H1 (cell line): ENCODE data around the gene DET1. TPM values are rescaled to one million over a fixed set of nuclear protein-coding genes. Genes with fewer than 3 reads are reported as not detected.
A peak's percentile ranks its signal among the peaks of the same experiment; 100 is the strongest.

Source experiments
- CTCF ChIA-PET: fragments of 300-600 bp; sonication (Branson Sonifier 250); formaldehyde crosslinking; loops from one replicate; lab custom pipeline; 2021; ENCODE audit not compliant: partially characterized antibody; lab: Charles Lee
- POLR2A ChIA-PET: fragments of 300-600 bp; sonication (Branson Sonifier 250); formaldehyde crosslinking; loops from one replicate; lab custom pipeline; 2021; ENCODE audit warnings: inconsistent platforms; ENCODE audit not compliant: partially characterized antibody; lab: Charles Lee
- DNase-seq, 2 experiments: peaks; one replicate each; pipeline versions ENCODE4 v3.0.0 to v3.0.0-alpha.2; 2010 to 2022; ENCODE audit warnings: low spot score in 2 of 2, low read depth in 1 of 2, mixed read lengths in 1 of 2
- FAIRE-seq: peaks from 2 replicates; lab custom pipeline; 2011; peaks lifted over from hg19 to GRCh38; lab: Jason Lieb, UNC
- H2AFZ ChIP-seq: 2 replicates; pipeline ENCODE4 v1.8.1; 2012; ENCODE audit warnings: low read length, inconsistent platforms
- H2AK5ac ChIP-seq: 2 replicates; pipeline ENCODE4 v1.6.1; 2013; ENCODE audit warnings: low read depth, low read length
- H2BK120ac ChIP-seq: replicated peaks from 2 replicates; pipeline ENCODE3; 2013; ENCODE audit warnings: low read depth, low read length, inconsistent platforms
- H2BK12ac ChIP-seq: 2 replicates; pipeline ENCODE4 v1.6.1; 2013; ENCODE audit warnings: low read depth, low read length
- H2BK15ac ChIP-seq: 2 replicates; pipeline ENCODE4 v1.6.1; 2013; ENCODE audit warnings: low read length
- H2BK20ac ChIP-seq: 2 replicates; pipeline ENCODE4 v1.6.1; 2013; ENCODE audit warnings: low read length
- H2BK5ac ChIP-seq: 2 replicates; pipeline ENCODE4 v1.6.1; 2013; ENCODE audit warnings: low read depth, low read length
- H3K14ac ChIP-seq: 2 replicates; pipeline ENCODE4 v1.6.1; 2013; ENCODE audit warnings: inconsistent platforms; ENCODE audit not compliant: insufficient read length
- H3K18ac ChIP-seq: 2 replicates; pipeline ENCODE4 v1.6.1; 2013; ENCODE audit warnings: low read length; ENCODE audit errors: extremely low read depth
- H3K23ac ChIP-seq: 2 replicates; pipeline ENCODE4 v1.6.1; 2013; ENCODE audit warnings: inconsistent platforms; ENCODE audit not compliant: insufficient read length
- H3K23me2 ChIP-seq: 2 replicates; pipeline ENCODE4 v1.6.1; 2013; ENCODE audit warnings: low read depth, low read length
- H3K27ac ChIP-seq: 2 replicates; pipeline ENCODE4 v1.6.1; 2011; ENCODE audit warnings: low read depth, low read length, inconsistent platforms
- H3K27me3 ChIP-seq, 4 experiments: replicated peaks in 1 of 4; 1 replicate in 1 of 4; 2 replicates in 3 of 4; pipeline versions ENCODE4 v1.6.1 to v1.8.1; 2011 to 2013; ENCODE audit warnings: low read length in 3 of 4, mild to moderate bottlenecking in 3 of 4, inconsistent platforms in 2 of 4, mixed read lengths in 2 of 4, moderate library complexity in 1 of 4; ENCODE audit not compliant: control insufficient read depth in 3 of 4, insufficient read depth in 3 of 4; ENCODE audit errors: extremely low read depth in 1 of 4
- H3K36me3 ChIP-seq, 4 experiments: 2 replicates each; pipeline versions ENCODE4 v1.6.1 to v1.8.1; 2011 to 2013; ENCODE audit warnings: mild to moderate bottlenecking in 4 of 4, low read length in 3 of 4, moderate library complexity in 2 of 4, control low read depth in 1 of 4, inconsistent platforms in 1 of 4; ENCODE audit not compliant: insufficient read depth in 4 of 4, control insufficient read depth in 2 of 4
- H3K4ac ChIP-seq: replicated peaks from 2 replicates; pipeline ENCODE3; 2013; ENCODE audit warnings: low read length, low read depth, mixed read lengths, inconsistent platforms; ENCODE audit not compliant: insufficient read length
- H3K4me1 ChIP-seq, 4 experiments: replicated peaks in 1 of 4; 1 replicate in 1 of 4; 2 replicates in 3 of 4; pipeline versions ENCODE4 v1.6.1 to v1.8.1; 2011 to 2013; ENCODE audit warnings: low read length in 3 of 4, inconsistent platforms in 2 of 4, mixed read lengths in 1 of 4; ENCODE audit not compliant: insufficient read depth in 4 of 4, control insufficient read depth in 3 of 4
- H3K4me2 ChIP-seq, 2 experiments: 2 replicates each; pipeline versions ENCODE4 v1.6.1 to v1.8.1; 2011 to 2013; ENCODE audit warnings: low read depth in 2 of 2, low read length in 2 of 2, control low read depth in 1 of 2, inconsistent platforms in 1 of 2, mild to moderate bottlenecking in 1 of 2; ENCODE audit not compliant: insufficient read depth in 1 of 2
- H3K4me3 ChIP-seq, 4 experiments: fragments of 200-600, 300-600 bp in 1 of 4; sonication (generic), shearing (Covaris generic), sonication (Bioruptor Twin) in 1 of 4; 2 replicates each; pipeline versions ENCODE4 v1.5.1 to v1.8.1; 2011 to 2016; ENCODE audit warnings: low read length in 4 of 4, low read depth in 3 of 4, control low read depth in 2 of 4, inconsistent platforms in 2 of 4, mild to moderate bottlenecking in 2 of 4, mixed read lengths in 1 of 4, moderate library complexity in 1 of 4; ENCODE audit not compliant: insufficient read depth in 2 of 4; ENCODE audit errors: extremely low read depth in 1 of 4
- H3K56ac ChIP-seq: replicated peaks from 2 replicates; pipeline ENCODE3; 2013; ENCODE audit warnings: low read depth, mild to moderate bottlenecking, mixed read lengths, low read length, inconsistent platforms; ENCODE audit not compliant: insufficient read length
- H3K79me1 ChIP-seq: 2 replicates; pipeline ENCODE4 v1.6.1; 2013; ENCODE audit warnings: low read depth, low read length, control low read depth
- H3K79me2 ChIP-seq, 2 experiments: 2 replicates each; pipeline versions ENCODE4 v1.6.1 to v1.8.1; 2012 to 2013; ENCODE audit warnings: low read length in 2 of 2, mild to moderate bottlenecking in 2 of 2, inconsistent platforms in 1 of 2; ENCODE audit not compliant: insufficient read depth in 2 of 2, control insufficient read depth in 1 of 2
- H3K9ac ChIP-seq, 4 experiments: replicated peaks in 1 of 4; 1 replicate in 1 of 4; 2 replicates in 3 of 4; pipeline versions ENCODE4 v1.6.1 to v1.8.1; 2011 to 2013; ENCODE audit warnings: low read depth in 3 of 4, low read length in 3 of 4, control low read depth in 2 of 4, mild to moderate bottlenecking in 2 of 4, moderate library complexity in 2 of 4, inconsistent platforms in 1 of 4; ENCODE audit errors: extremely low read depth in 1 of 4
- H3K9me3 ChIP-seq, 2 experiments: 2 replicates each; pipeline versions ENCODE4 v1.6.1 to v1.8.1; 2012 to 2013; ENCODE audit warnings: mild to moderate bottlenecking in 2 of 2, moderate library complexity in 2 of 2, control low read depth in 1 of 2, inconsistent platforms in 1 of 2, low read depth in 1 of 2, low read length in 1 of 2, mixed read lengths in 1 of 2; ENCODE audit not compliant: insufficient read depth in 2 of 2
- H4K20me1 ChIP-seq, 2 experiments: replicated peaks in 1 of 2; 2 replicates each; pipeline versions ENCODE3 to v1.8.1; 2011 to 2013; ENCODE audit warnings: inconsistent platforms in 2 of 2, low read length in 2 of 2, mild to moderate bottlenecking in 1 of 2; ENCODE audit not compliant: insufficient read depth in 2 of 2, control insufficient read depth in 1 of 2
- H4K5ac ChIP-seq: 2 replicates; pipeline ENCODE4 v1.6.1; 2013; ENCODE audit warnings: low read length, low read depth, mixed read lengths, inconsistent platforms; ENCODE audit not compliant: insufficient read length
- H4K8ac ChIP-seq: 2 replicates; pipeline ENCODE4 v1.8.0; 2013; ENCODE audit warnings: mild to moderate bottlenecking, moderate library complexity, low read length, inconsistent platforms; ENCODE audit not compliant: insufficient read depth; ENCODE audit errors: extremely low read depth
- H4K91ac ChIP-seq: replicated peaks from 2 replicates; pipeline ENCODE3; 2013; ENCODE audit warnings: low read length, mixed read lengths, inconsistent platforms; ENCODE audit not compliant: insufficient read length
- ASH2L ChIP-seq: fragments of 200-600, 300-600 bp; sonication (generic); IDR thresholded peaks from one replicate; pipeline ENCODE4 v1.7.1; 2017; ENCODE audit warnings: low read length
- CBX8 ChIP-seq: fragments of 300-800, 300-1000 bp; sonication (generic); IDR thresholded peaks from 2 replicates; pipeline ENCODE4 v1.7.1; 2016; ENCODE audit warnings: low read depth, low read length, borderline replicate concordance
- GTF2F1 ChIP-seq: IDR thresholded peaks from 2 replicates; pipeline ENCODE4 v1.6.1; 2012; ENCODE audit warnings: low read depth, low read length, improper control_type of control experiment, borderline replicate concordance
- HDAC2 ChIP-seq, 2 experiments: fragments of 300-600 bp in 1 of 2; sonication (generic) in 1 of 2; IDR thresholded peaks; 2 replicates each; pipeline ENCODE4 v1.6.1; 2011 to 2012; ENCODE audit warnings: low read depth in 2 of 2, low read length in 2 of 2, mild to moderate bottlenecking in 2 of 2, moderate library complexity in 2 of 2, borderline replicate concordance in 1 of 2, inconsistent platforms in 1 of 2
- JUN ChIP-seq: IDR thresholded peaks from 2 replicates; pipeline ENCODE4 v1.6.1; 2011; ENCODE audit warnings: low read depth, mild to moderate bottlenecking, improper control_type of control experiment, low read length
- KDM4A ChIP-seq: IDR thresholded peaks from one replicate; pipeline ENCODE4 v1.7.1; 2012; ENCODE audit warnings: low read depth, mild to moderate bottlenecking, moderate library complexity, low read length, inconsistent platforms; ENCODE audit not compliant: severe bottlenecking
- MAFK ChIP-seq: IDR thresholded peaks from 2 replicates; pipeline ENCODE4 v1.6.1; 2012; ENCODE audit warnings: low read depth, mild to moderate bottlenecking, improper control_type of control experiment, low read length
- NANOG ChIP-seq: IDR thresholded peaks from 2 replicates; pipeline ENCODE4 v1.6.1; 2011; ENCODE audit warnings: low read length, low read depth, mild to moderate bottlenecking, inconsistent platforms; ENCODE audit not compliant: insufficient read depth, poor library complexity, severe bottlenecking
- PHF8 ChIP-seq: fragments of 200-600 bp; sonication (generic); conservative IDR thresholded peaks from 2 replicates; pipeline ENCODE4 v1.7.1; 2012; ENCODE audit warnings: low read depth, mild to moderate bottlenecking, inconsistent platforms, low read length, moderate library complexity
- SIN3A ChIP-seq, 2 experiments: IDR thresholded peaks in 1 of 2; conservative IDR thresholded peaks in 1 of 2; 2 replicates each; pipeline ENCODE4 v1.6.1; 2011 to 2012; ENCODE audit warnings: low read length in 2 of 2, improper control_type of control experiment in 1 of 2, low read depth in 1 of 2, mild to moderate bottlenecking in 1 of 2
- SIRT6 ChIP-seq: IDR thresholded peaks from one replicate; pipeline ENCODE4 v1.7.1; 2012; ENCODE audit warnings: low read length, inconsistent platforms
- SP1 ChIP-seq: IDR thresholded peaks from 2 replicates; pipeline ENCODE4 v1.6.1; 2011; ENCODE audit warnings: low read depth, low read length
- TCF12 ChIP-seq: IDR thresholded peaks from 2 replicates; pipeline ENCODE4 v1.6.1; 2011; ENCODE audit warnings: low read depth, mild to moderate bottlenecking, low read length
- YY1 ChIP-seq: IDR thresholded peaks from 2 replicates; pipeline ENCODE4 v1.6.1; 2011; ENCODE audit warnings: low read depth, mild to moderate bottlenecking, low read length
- WGBS, 2 experiments: shearing (Covaris generic) in 1 of 2; methylation state at CpG; one replicate each; pipeline versions ENCODE4 v1.1.6 to v1.1.7; 2013 to 2015; ENCODE audit warnings: low lambda C conversion rate in 2 of 2, mixed read lengths in 2 of 2, inconsistent platforms in 1 of 2, low coverage in 1 of 2, missing lambda C conversion rate in 1 of 2; ENCODE audit not compliant: insufficient replicate concordance in 2 of 2, insufficient coverage in 1 of 2, insufficient read length in 1 of 2; ENCODE audit errors: extremely low coverage in 1 of 2, missing lambda C conversion rate in 1 of 2; 5-methylcytosine and 5-hydroxymethylcytosine counted together
- polyA plus RNA-seq, 7 experiments: library from polyadenylated mRNA; depleted of rRNA in 3 of 7; stranded (reverse) in 5 of 7; unstranded in 2 of 7; fragments of >200 nt in 5 of 7; fragments of 200-250 nt in 2 of 7; gene quantifications; 1 replicate in 5 of 7; 2 replicates in 1 of 7; 4 replicates in 1 of 7; pipeline versions ENCODE4 v1.2.1 to v1.2.3, GENCODE V29; 2011 to 2013; ENCODE audit warnings: missing spikeins in 2 of 7, mixed read lengths in 2 of 7
- total RNA-seq: library from RNA; stranded (reverse); fragmentation: NEBNext Ultra II Directional; extraction: Animal tissue kit (Norgen Biotek cat#: 25700); gene quantifications from 2 replicates; pipeline ENCODE4 v1.2.1, GENCODE V29; 2021

The DET1 gene
- total and polyA plus RNA-seq, 2 of the 8 experiments (the other 6 are each of a cell fraction or from before 2014, with no cell fraction given), result 5.4 to 8.5 TPM

DNA sequence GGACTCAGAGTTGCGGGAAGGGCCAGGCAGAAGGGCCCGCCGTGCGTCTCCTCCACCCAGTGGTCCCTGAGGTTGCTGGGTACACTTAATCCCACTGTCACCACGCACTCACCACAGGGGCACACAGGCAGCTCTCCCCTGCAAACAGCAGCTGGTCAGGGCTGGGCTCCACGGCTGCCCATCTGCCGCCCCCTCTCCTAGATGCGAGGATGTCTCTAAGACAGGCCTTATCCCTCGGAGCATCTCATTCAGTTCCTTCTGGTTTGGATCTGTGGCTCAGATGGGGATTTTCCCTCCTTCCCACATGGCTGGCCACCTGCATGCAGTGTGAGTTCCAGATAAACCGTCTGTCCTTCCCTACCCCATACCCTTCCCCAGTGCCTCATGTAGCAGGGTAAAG, 52.6 kb downstream of the DET1 start:
- no peak overlapping the region for H2BK5ac ChIP-seq
- no peak overlapping the region for H2AK5ac ChIP-seq
- peaks cover 0 to 11% (median 0%) of the 10 kb centered on the region in 4 experiments; a peak in 2 of 7 replicates for H3K4me1 ChIP-seq
- no peaks in the 10 kb centered on the region for H3K79me2 ChIP-seq
- H4K8ac ChIP-seq, result peak overlapping the region; percentile 26; the same call in 1 of the 2 replicates
- H3K56ac ChIP-seq, result no peak overlapping the region
- no peaks in the 10 kb centered on the region for H3K9me3 ChIP-seq
- H3K23ac ChIP-seq, result no peak overlapping the region
- FAIRE-seq (no peak), DNase-seq (no peak)
- H3K27ac ChIP-seq, result no peak overlapping the region
- H3K9ac ChIP-seq, result no peak overlapping the region
- H2BK15ac ChIP-seq, result no peak overlapping the region
- H4K5ac ChIP-seq, result no peak overlapping the region
- H4K20me1 ChIP-seq, result no peaks in the 10 kb centered on the region
- H2AFZ ChIP-seq, result no peak overlapping the region
- CTCF ChIA-PET, result interaction anchor here (1.5 to 2.8 kb wide), 3 partner anchors 9 to 120 kb away, joined by 3 to 9 read pairs (median 4); no protein-coding TSS in a partner anchor
- H3K18ac ChIP-seq, result no peak overlapping the region
- H2BK12ac ChIP-seq, result no peak overlapping the region
- POLR2A ChIA-PET, result interaction anchor here (0.9 to 1.1 kb wide), 2 partner anchors 12 to 15 kb away, joined by 3 to 4 read pairs; no protein-coding TSS in a partner anchor
- H3K4ac ChIP-seq, result no peak overlapping the region
- H2BK120ac ChIP-seq, result no peak overlapping the region
- H3K36me3 ChIP-seq, result no peaks in the 10 kb centered on the region
- no peak overlapping the region for H3K14ac ChIP-seq
- H3K4me2 ChIP-seq, result no peak overlapping the region
- H3K23me2 ChIP-seq, result no peaks in the 10 kb centered on the region
- H4K91ac ChIP-seq, result no peak overlapping the region
- no peak overlapping the region for H2BK20ac ChIP-seq
- H3K79me1 ChIP-seq, result no peaks in the 10 kb centered on the region
- H3K4me3 ChIP-seq, result no peak overlapping the region
- H3K27me3 ChIP-seq, result no peaks in the 10 kb centered on the region; a peak in 1 of 7 replicates
- WGBS, 2 experiments, result 93% methylated on average over 9 of the region's 10 CpGs; no CpG with 5 or more reads in 1 of the 2 experiments
- no peak for TF ChIP-seq KDM4A
- TF ChIP-seq HDAC2 (IDR thresholded peaks at IDR 0.05; ENCODE audit: borderline replicate concordance in 1 of 2, low read depth in 2 of 2, low read length in 2 of 2), result no peak
- no peak for TF ChIP-seq SIRT6
- TF ChIP-seq ASH2L, result no peak
- TF ChIP-seq SIN3A (conservative IDR thresholded peaks at IDR 0.05 in 1 of 2, IDR thresholded peaks at IDR 0.05 in 1 of 2; ENCODE audit: low read depth in 1 of 2, low read length in 2 of 2), result no peak
- no peak for TF ChIP-seq JUN
- TF ChIP-seq CBX8, result no peak
- no peak for TF ChIP-seq YY1
- no peak for TF ChIP-seq PHF8
- TF ChIP-seq NANOG, result no peak
- TF ChIP-seq MAFK, result no peak
- no peak for TF ChIP-seq TCF12
- no peak for TF ChIP-seq GTF2F1
- TF ChIP-seq SP1, result no peak
